NCI-H1092 (cell line): ENCODE data around the gene SLC7A6.
"Not testable (repeated sequence)": the region's sequence is repeated elsewhere in the genome, so short reads cannot be mapped to it uniquely, and the experiment has no call there.

Source experiments
- DNase-seq: peaks from one replicate; lab custom pipeline; 2025; lab: John Stamatoyannopoulos, UW

The SLC7A6 gene

DNA sequence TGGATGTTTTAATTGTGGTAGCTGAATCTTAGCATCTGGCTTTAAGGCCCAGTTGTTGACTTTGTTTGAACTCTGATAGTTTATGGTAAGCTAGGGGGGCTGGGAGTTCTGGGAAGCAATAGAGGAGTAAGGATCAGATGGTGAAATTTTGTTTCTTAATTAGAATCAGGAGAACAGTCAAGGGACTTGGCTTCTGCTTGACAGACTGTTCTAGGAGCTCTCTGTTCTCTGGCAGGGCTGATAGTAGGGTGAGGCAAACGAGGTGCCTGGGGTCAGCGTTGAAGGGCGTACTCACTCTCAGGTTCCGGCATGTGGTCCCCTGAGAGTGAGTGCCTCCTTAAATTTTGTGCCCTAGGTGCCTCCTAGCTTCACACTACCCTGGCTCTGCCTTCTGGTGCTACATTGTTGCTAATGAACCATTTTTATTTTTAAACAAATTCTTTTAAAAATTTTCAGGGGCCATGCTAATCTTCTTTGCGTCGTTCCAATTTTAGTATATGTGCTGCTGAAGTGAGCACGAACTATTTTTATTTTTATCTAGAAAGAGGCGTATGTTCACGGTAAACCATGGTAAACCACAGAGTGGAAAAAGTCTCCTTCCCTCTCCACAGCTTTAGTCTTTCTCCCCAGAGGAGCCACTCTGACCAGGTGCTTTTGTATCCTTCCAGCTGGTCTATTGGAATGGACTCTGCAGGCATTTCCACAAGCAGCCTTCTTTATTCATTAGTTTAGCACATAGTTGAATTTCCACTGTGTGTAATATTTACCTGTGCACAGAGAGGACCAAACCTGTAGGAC is 19.7 kb downstream of the SLC7A6 start:
- no peak for DNase-seq

GRCh38 chr16:68284847-68285246 is 20.5 kb downstream of the SLC7A6 start:
- no peak for DNase-seq

- no peak for DNase-seq
These were observed 21.4 kb downstream of the SLC7A6 start for GRCh38 chr16:68285683-68286082.

- DNase-seq, result no peak
These were observed 22.1 kb downstream of the SLC7A6 start for GRCh38 chr16:68286153-68287074.

DNA sequence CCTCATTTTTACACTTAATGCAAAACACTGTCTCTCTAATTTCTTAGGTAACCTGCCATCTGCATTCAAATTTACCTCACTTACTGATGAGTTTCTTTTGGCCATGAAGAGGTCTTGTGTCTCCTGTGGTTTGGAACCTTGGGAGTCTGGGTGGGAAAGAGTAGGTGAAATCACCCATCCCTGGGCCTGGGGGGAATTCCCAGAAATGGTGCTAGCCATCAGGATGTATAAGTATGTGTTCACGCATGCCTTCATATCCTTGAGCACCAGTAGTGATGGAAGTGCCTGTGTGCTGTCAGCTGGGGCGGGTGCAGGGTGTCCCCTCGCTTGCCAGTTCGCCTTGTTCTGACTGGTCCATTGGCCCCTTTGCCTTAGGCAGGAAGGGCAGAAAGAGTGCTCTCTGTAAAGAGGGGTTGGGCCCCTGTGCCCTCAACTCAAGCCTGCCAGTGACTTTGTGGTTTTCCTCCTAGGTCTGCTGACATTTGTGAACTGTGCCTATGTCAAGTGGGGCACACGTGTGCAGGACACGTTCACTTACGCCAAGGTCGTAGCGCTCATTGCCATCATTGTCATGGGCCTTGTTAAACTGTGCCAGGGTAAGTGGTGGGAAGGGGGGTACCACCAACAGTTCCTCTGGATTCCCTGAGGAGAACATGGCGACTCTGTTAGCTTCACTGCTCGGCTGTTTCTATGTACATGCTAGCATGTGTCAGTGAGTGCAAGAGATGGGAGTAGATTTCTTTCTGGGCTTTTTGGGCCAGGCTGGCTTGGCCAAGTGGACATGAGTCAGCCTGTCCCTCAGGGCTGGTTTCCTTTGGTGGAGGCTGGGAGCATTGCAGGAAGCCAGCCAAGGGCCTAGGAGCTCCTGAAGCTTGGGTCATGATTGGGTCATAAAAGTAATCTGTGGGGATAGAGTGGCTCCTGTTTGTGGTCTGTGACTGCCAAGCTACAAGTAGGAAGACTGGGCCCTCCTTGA is 23.2 kb downstream of the SLC7A6 start:
- DNase-seq, result no peak

- DNase-seq, result no peak
These were observed 23.9 kb downstream of the SLC7A6 start for GRCh38 chr16:68288252-68288650.

GRCh38 chr16:68288796-68289195 is 24.5 kb downstream of the SLC7A6 start:
- DNase-seq, result not testable (repeated sequence)

GRCh38 chr16:68289202-68289601 is 24.9 kb downstream of the SLC7A6 start:
- no peak for DNase-seq

DNA sequence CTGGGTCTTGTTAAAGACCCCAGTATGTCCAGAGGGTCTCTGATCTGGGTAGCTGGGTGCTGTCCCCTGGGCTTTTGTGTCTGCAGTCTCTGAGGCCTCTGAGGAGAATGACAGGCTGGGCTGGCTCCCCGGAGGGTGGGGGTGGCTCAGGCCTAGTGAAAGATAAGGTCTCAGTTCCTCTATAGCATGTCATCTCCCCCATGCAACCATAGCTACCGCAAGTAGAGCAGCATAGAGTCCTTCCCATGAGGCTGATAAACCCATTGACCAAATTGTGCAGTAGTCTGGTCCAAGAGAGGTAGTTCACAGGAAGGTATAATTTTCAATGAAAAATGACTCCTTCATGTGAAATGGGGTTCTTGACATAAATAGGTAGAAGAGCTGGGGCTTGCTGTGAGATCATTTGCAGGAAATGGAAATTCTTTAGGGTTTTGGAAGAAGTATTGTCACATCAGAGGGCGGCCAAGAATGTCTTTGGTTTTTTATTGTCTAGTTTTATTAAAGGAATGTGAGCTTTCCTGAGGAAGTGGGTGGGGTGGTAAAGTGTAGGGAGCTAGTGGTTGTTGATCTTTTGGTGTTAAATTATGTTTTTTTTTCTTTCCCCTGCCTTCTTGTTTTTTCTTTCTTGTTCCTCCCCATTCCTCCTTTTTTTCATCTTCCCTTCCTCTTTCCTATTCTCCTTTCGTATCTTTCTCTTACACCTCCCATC is 25.4 kb downstream of the SLC7A6 start:
- DNase-seq, result no peak

GRCh38 chr16:68290450-68290849 is 26.1 kb downstream of the SLC7A6 start:
- no peak for DNase-seq

- DNase-seq, result no peak
These were observed 26.9 kb downstream of the SLC7A6 start for GRCh38 chr16:68291227-68291626.

GRCh38 chr16:68292425-68292824 is 28.1 kb downstream of the SLC7A6 start:
- no peak for DNase-seq

DNA sequence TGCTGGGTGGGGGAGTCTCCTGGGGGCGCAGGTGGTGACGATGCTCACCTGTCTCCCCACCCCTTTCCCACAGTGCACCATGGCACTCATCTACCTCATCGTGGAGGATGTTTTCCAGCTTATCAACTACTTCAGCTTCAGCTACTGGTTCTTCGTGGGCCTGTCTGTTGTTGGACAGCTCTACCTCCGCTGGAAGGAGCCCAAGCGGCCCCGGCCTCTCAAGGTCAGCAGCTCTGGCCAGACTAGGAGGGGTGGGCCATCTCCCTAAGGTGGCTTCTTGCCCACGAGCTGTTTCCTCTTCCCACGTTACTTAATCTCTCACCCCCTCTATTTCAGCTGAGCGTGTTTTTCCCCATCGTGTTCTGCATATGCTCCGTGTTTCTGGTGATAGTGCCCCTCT is 32.0 kb downstream of the SLC7A6 start:
- no peak for DNase-seq

GRCh38 chr16:68296693-68297092 is 32.4 kb downstream of the SLC7A6 start:
- DNase-seq, result no peak

GRCh38 chr16:68297908-68298307 is 33.6 kb downstream of the SLC7A6 start:
- no peak for DNase-seq

- DNase-seq, result no peak
These were observed 34.0 kb downstream of the SLC7A6 start for GRCh38 chr16:68298312-68298711.

DNA sequence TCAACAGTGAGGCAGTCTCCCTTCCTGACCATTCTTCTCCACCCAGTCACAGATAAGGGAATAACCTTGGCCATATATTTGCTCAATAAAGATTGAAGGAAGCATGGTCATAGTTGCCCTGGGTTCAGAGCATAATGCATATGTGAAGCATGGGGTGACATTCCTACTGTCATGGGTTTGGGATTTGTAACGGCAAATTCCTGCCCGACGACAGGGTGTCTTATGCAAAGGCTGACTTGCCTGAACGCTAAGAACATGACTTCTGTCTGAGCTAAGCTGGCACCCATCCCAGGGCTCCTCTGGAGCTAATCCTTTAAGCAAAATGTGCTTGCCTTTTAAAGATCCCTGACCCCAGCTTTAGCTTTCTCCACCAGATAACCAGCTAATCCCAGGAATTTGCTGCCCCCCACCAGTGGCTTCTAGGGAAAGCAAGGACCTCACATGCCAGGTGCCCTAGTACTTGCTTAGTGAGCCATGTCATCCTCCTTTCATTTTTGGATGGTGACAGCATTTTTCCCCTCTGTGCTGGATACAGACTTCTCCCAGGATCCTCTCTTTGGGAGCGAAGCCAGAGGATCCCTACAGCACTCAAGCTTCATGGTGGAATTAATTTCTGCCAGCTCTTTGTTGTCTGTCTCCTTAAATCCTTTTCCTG is 34.7 kb downstream of the SLC7A6 start:
- no peak for DNase-seq

GRCh38 chr16:68299571-68300453 is 35.5 kb downstream of the SLC7A6 start:
- DNase-seq, result no peak

DNA sequence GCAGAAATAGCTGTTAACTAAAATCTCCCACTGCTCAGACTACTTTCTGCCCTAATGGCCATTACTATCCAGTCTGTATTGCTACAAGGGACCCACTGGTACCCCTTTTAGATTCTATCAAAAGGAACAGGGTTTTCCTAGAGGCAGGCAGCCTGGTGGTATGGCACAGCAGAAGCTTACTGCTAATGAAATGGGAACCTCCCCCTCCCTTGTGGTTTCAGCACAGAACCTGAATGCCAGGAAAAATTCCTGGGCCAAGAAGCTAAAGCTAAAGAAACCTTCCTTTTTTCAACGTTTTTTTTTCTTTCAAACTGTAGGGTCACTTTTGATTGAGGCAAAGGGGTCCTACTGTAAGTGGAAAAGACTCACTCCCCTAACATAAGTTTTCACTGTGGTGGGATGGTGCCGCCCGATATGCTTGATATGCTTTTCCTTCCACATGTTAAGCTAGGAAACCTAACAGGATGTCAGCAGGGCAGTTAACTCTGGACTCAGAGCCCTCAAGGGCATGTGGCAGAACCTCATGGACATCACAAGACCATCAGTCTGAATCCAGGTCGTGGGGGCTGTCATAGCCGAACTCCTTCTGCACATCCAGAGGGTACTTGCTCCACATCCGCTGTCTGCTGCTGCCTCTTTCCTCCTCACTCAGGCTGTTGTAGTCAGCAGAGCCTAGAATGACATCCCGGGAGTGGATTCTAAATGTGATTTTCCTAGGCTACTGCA is 36.6 kb downstream of the SLC7A6 start:
- DNase-seq, result no peak
